Vagina (tissue), 2 donors: ENCODE data around the gene SSBP2. TPM values are rescaled to one million over a fixed set of nuclear protein-coding genes. Genes with fewer than 3 reads are reported as not detected.

Experiments
- DNase-seq, 2 donors: peaks; one replicate each; pipeline ENCODE4 v3.0.0-alpha.2; 2017; ENCODE audit errors: extremely low spot score in 2 of 2
- H3K27ac ChIP-seq: fragments of 200-600 bp; sonication (generic); one replicate; pipeline ENCODE4 v1.5.1; 2019
- H3K27me3 ChIP-seq: fragments of 200-600 bp; sonication (generic); one replicate; pipeline ENCODE4 v1.5.1; 2019
- H3K36me3 ChIP-seq, 2 donors: fragments of 200-600 bp; sonication (generic); one replicate each; pipeline ENCODE4 v1.5.1; 2017 to 2019
- H3K4me1 ChIP-seq: fragments of 200-600 bp; sonication (generic); one replicate; pipeline ENCODE4 v1.5.1; 2019
- H3K4me3 ChIP-seq, 2 donors: fragments of 200-600 bp; sonication (generic); 1 replicate in 1 of 2; 2 replicates in 1 of 2; pipeline ENCODE4 v1.5.1; 2016 to 2019
- H3K9me3 ChIP-seq: fragments of 200-600 bp; sonication (generic); one replicate; pipeline ENCODE4 v1.5.1; 2019
- POLR2A ChIP-seq, 2 donors: fragments of 450-650 bp; IDR thresholded peaks; one replicate each; pipeline ENCODE4 v1.6.1; 2017; ENCODE audit warnings: antibody characterized with exemption in 2 of 2, mild to moderate bottlenecking in 2 of 2, moderate library complexity in 2 of 2
- POLR2AphosphoS5 ChIP-seq, 2 donors: sonication (generic); formaldehyde crosslinking; IDR thresholded peaks; one replicate each; pipeline ENCODE4 v1.9.0; 2017; ENCODE audit warnings: antibody characterized with exemption in 2 of 2, mild to moderate bottlenecking in 2 of 2, low read depth in 1 of 2; ENCODE audit not compliant: insufficient read depth in 1 of 2
- intact Hi-C: fragments of 100-400 bp; cut with DNase I; formaldehyde crosslinking; loops from one replicate; pipeline ENCODE4 v1.15.1; 2023
- total RNA-seq: library from RNA; depleted of rRNA; stranded (reverse); fragments of >200 nt; gene quantifications from one replicate; pipeline ENCODE4 v1.2.3, GENCODE V29; 2016
- TF ChIP-seq, protein P1 (sequence below), 3 experiments: fragments of 450-650 bp in 2 of 3; fragments of 200-600 bp in 1 of 3; sonication (generic) in 1 of 3; IDR thresholded peaks; one replicate each; pipeline ENCODE4 v1.5.1; 2017 to 2019; ENCODE audit warnings: antibody characterized with exemption in 3 of 3, mild to moderate bottlenecking in 2 of 3, moderate library complexity in 2 of 3

The SSBP2 gene
- total RNA-seq, 1 donor from 2014 or later = 66.3 TPM

DNA sequence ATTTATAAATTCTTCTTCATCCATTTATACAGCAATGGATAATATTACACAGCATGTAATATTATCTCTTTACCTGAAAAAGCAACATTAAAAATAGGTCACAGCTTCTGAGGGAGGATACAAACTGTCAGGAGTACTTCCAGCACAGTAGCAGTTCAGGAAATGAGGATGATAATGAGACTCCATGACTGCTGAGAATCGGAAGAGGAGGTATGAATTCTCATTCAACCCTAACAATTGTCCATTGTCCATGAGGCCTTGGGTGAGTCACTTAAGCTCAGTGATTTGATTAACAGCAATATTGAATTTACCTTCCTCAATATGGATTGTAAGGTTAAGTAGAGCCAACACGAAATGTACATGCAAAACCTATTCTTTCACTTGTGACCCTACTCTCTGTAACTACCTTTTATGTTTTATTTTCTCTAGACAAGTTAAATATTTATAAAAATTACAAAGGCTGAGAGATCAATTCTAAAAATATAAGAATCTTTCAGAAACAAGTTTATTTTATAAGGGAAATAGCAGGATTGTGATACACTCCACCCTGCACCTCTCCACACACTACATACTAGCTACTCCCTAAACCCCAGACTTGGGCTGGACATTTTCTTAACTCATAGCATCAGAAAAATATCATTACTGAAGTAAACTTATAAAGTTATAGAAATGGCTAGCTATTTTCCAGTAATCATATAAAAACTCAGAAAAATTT lies 197.9 kb downstream of the SSBP2 start:
- Histone ChIP-seq H3K9me3 (no peaks in the 10 kb centered on the region), H3K4me1 (peaks cover 13% of the 10 kb centered on the region), H3K27me3 (no peaks in the 10 kb centered on the region), H3K27ac (no peak overlapping the region), H3K36me3 (no peaks in the 10 kb centered on the region), H3K4me3 (no peak overlapping the region)
- TF ChIP-seq POLR2A (IDR thresholded peaks at IDR 0.05) (no peak), POLR2AphosphoS5 (IDR thresholded peaks at IDR 0.05; ENCODE audit: insufficient read depth in 1 of 2, low read depth in 1 of 2) (no peak)
- TF ChIP-seq, protein P1, sequence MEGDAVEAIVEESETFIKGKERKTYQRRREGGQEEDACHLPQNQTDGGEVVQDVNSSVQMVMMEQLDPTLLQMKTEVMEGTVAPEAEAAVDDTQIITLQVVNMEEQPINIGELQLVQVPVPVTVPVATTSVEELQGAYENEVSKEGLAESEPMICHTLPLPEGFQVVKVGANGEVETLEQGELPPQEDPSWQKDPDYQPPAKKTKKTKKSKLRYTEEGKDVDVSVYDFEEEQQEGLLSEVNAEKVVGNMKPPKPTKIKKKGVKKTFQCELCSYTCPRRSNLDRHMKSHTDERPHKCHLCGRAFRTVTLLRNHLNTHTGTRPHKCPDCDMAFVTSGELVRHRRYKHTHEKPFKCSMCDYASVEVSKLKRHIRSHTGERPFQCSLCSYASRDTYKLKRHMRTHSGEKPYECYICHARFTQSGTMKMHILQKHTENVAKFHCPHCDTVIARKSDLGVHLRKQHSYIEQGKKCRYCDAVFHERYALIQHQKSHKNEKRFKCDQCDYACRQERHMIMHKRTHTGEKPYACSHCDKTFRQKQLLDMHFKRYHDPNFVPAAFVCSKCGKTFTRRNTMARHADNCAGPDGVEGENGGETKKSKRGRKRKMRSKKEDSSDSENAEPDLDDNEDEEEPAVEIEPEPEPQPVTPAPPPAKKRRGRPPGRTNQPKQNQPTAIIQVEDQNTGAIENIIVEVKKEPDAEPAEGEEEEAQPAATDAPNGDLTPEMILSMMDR (IDR thresholded peaks at IDR 0.05) = no peak
- intact Hi-C loops = no loop called here
- no peak for DNase-seq

DNA sequence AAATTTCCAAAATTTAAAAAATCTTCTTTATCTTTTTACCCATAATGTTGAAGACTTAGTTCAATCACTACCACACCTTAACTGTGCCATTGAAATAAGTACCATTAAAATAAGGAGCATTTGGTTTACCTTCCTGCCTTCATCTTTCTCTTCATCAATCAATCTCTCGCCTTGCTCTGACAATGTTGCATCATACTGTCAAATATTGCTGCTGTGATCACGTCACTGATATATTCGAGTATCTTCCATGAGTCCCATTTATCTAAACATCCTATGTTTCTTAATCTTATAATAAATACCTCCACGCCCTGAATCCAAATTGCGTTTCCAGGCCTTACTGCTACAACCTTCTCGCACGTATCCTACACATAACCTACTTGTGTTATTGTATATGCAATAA lies 201.8 kb downstream of the SSBP2 start:
- intact Hi-C loops = no loop called here
- TF ChIP-seq POLR2AphosphoS5 (IDR thresholded peaks at IDR 0.05; ENCODE audit: insufficient read depth in 1 of 2, low read depth in 1 of 2) = no peak
- no peak for TF ChIP-seq POLR2A (IDR thresholded peaks at IDR 0.05)
- TF ChIP-seq, protein P1 (IDR thresholded peaks at IDR 0.05) = no peak
- DNase-seq = no peak
- Histone ChIP-seq H3K9me3 (no peaks in the 10 kb centered on the region), H3K4me1 (peaks cover 7% of the 10 kb centered on the region), H3K4me3 (no peak overlapping the region), H3K36me3 (no peaks in the 10 kb centered on the region), H3K27ac (no peak overlapping the region), H3K27me3 (no peaks in the 10 kb centered on the region)

DNA sequence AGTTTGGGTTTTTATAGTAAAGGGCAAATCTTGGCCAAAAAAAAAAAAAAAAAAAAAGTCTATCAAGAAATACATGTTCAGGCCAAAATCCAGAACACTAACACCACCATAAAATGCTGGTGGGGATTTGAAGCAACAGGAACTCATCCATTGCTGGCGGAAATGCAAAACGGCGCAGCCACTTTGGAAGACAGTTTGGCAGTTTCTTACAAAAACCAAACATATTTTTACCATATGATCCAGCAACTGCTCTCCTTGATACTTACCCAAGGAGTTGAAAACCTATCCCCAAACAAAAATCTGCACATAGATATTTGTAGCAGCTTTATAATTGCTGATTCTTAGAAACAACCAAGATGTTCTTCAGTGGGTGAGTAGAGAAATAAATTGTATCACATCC lies 203.9 kb downstream of the SSBP2 start:
- Histone ChIP-seq H3K27me3 (no peaks in the 10 kb centered on the region), H3K9me3 (no peaks in the 10 kb centered on the region), H3K36me3 (no peaks in the 10 kb centered on the region), H3K4me3 (no peak overlapping the region), H3K4me1 (no peaks in the 10 kb centered on the region), H3K27ac (no peak overlapping the region)
- TF ChIP-seq, protein P1 (IDR thresholded peaks at IDR 0.05) = no peak
- TF ChIP-seq POLR2A (IDR thresholded peaks at IDR 0.05) (no peak), POLR2AphosphoS5 (IDR thresholded peaks at IDR 0.05; ENCODE audit: insufficient read depth in 1 of 2, low read depth in 1 of 2) (no peak)
- intact Hi-C loops = no loop called here
- no peak for DNase-seq

DNA sequence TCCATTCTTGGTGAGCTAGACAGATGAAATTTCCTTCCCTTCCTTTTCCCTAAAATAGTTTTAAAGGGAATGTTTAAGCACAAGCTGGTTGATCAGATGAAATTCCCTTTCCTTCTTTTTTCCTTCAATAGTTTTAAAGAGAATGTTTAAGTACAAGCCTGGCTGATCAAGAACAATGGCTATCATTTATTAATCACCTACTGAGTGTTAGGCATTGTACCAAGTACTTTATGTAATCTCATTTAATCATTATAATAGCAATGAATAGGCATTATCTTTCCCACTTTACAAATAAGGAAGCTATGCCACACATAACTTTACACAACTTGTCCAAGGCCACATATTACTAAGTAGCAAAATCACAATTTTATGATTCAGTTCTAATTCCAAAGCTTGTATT lies 205.0 kb downstream of the SSBP2 start:
- Histone ChIP-seq H3K27ac (no peak overlapping the region), H3K9me3 (no peaks in the 10 kb centered on the region), H3K4me1 (no peaks in the 10 kb centered on the region), H3K27me3 (no peaks in the 10 kb centered on the region), H3K36me3 (no peaks in the 10 kb centered on the region), H3K4me3 (no peak overlapping the region)
- no peak for TF ChIP-seq POLR2AphosphoS5 (IDR thresholded peaks at IDR 0.05; ENCODE audit: insufficient read depth in 1 of 2, low read depth in 1 of 2)
- DNase-seq = no peak
- intact Hi-C loops = no loop called here

DNA sequence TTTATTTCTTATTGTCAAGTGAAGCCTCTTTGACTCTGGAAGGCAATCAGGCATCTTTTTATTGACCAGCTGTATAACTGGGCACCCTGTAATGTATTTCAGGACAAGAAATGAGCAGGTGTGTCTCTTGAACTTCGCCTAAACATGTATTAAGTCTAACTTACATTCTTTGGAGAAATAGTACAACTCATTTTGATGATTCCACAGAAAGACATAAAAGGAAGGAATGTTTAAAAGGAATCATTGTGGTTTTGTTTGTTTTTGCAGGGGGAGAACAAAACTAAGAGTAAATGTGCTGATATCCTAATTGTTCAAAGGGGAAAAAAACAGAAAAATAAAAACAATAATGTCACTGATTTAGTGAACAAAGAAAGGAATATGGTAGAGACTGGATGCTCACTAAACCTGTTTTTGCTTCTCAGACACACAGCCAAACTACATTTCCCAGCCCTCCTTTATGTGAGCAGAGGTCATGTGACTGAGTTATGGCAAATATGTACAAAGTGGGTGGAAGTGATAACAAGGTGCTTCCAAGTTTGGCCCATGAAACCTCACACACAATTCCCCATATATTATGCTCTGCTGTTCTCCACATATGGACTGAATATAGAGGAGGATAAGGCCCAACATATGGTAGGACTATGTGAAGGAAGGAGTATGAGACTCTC lies 206.4 kb downstream of the SSBP2 start:
- no peaks in the 10 kb centered on the region for H3K36me3 ChIP-seq
- H3K9me3 ChIP-seq = no peaks in the 10 kb centered on the region
- intact Hi-C loops = no loop called here
- H3K27ac ChIP-seq = no peak overlapping the region
- TF ChIP-seq POLR2A (IDR thresholded peaks at IDR 0.05) = no peak
- no peak for TF ChIP-seq POLR2AphosphoS5 (IDR thresholded peaks at IDR 0.05; ENCODE audit: insufficient read depth in 1 of 2, low read depth in 1 of 2)
- TF ChIP-seq, protein P1 (IDR thresholded peaks at IDR 0.05) = no peak
- DNase-seq = no peak
- H3K27me3 ChIP-seq = no peaks in the 10 kb centered on the region
- H3K4me3 ChIP-seq = no peak overlapping the region
- H3K4me1 ChIP-seq = no peaks in the 10 kb centered on the region
